Transverse colon (tissue), 4 donors: ENCODE measurements around the gene RNU1-4. TPM values are rescaled to one million over a fixed set of nuclear protein-coding genes. Genes with fewer than 3 reads are reported as not detected.
A peak's percentile ranks its signal among the peaks of the same experiment; 100 is the strongest.
"Not testable (repeated sequence)": the region's sequence is repeated elsewhere in the genome, so short reads cannot be mapped to it uniquely, and the experiment has no call there.

Source experiments
- DNase-seq: peaks from one replicate; pipeline ENCODE4 v3.0.0-alpha.2; 2019
- H3K27ac ChIP-seq, 4 donors: fragments of 200-600 bp; sonication (generic); 2 replicates each; pipeline ENCODE4 v1.5.1; 2016 to 2018; ENCODE audit warnings: inconsistent platforms in 4 of 4
- H3K27me3 ChIP-seq: fragments of 200-600 bp; sonication (generic); 2 replicates; pipeline ENCODE4 v1.5.1; 2017; ENCODE audit warnings: inconsistent platforms
- H3K36me3 ChIP-seq, 4 donors: fragments of 200-600 bp; sonication (generic); 2 replicates each; pipeline ENCODE4 v1.5.1; 2017 to 2019; ENCODE audit warnings: inconsistent platforms in 4 of 4
- H3K4me1 ChIP-seq, 4 donors: fragments of 200-600 bp; sonication (generic); 2 replicates each; pipeline ENCODE4 v1.5.1; 2017 to 2020; ENCODE audit warnings: inconsistent platforms in 4 of 4
- H3K4me3 ChIP-seq, 4 donors: fragments of 200-600 bp; sonication (generic); 1 replicate in 1 of 4; 2 replicates in 3 of 4; pipeline versions ENCODE4 v1.5.1 to v1.6.1; 2017 to 2019; ENCODE audit warnings: inconsistent platforms in 4 of 4
- H3K9me3 ChIP-seq, 2 donors: fragments of 200-600 bp; sonication (generic); 2 replicates each; pipeline ENCODE4 v1.5.1; 2017 to 2019; ENCODE audit warnings: inconsistent platforms in 2 of 2
- CTCF ChIP-seq, 5 experiments: fragments of 200-600 bp in 3 of 5; fragments of 450-650 bp in 2 of 5; sonication (generic) in 3 of 5; IDR thresholded peaks; 1 replicate in 2 of 5; 2 replicates in 3 of 5; pipeline ENCODE4 v1.5.1; 2016 to 2017; ENCODE audit warnings: antibody characterized with exemption in 5 of 5, inconsistent platforms in 3 of 5, mild to moderate bottlenecking in 2 of 5, moderate library complexity in 1 of 5
- EP300 ChIP-seq: sonication (generic); formaldehyde crosslinking; IDR thresholded peaks from one replicate; pipeline ENCODE4 v1.6.1; 2017; ENCODE audit warnings: antibody characterized with exemption, low read depth
- POLR2A ChIP-seq: fragments of 450-650 bp; IDR thresholded peaks from one replicate; pipeline ENCODE4 v1.6.1; 2016; ENCODE audit warnings: antibody characterized with exemption, mild to moderate bottlenecking, moderate library complexity
- POLR2AphosphoS5 ChIP-seq, 3 donors: sonication (generic); formaldehyde crosslinking; IDR thresholded peaks; one replicate each; pipeline ENCODE4 v1.6.1; 2016; ENCODE audit warnings: antibody characterized with exemption in 3 of 3
- WGBS, 2 donors: methylation state at CpG; one replicate each; pipeline ENCODE4 v1.1.5; 2018; ENCODE audit warnings: low coverage in 1 of 2; 5-methylcytosine and 5-hydroxymethylcytosine counted together
- in situ Hi-C, 4 donors: fragments of 200-750 bp; cut with MboI; loops; one replicate each; pipeline versions ENCODE4 v1.15.0 to v1.15.1; 2017; ENCODE audit warnings: low sequenced_read_pairs in 3 of 4, low pct_ligation_motif_present in 1 of 4, low pct_unique_long_range_greater_than_20kb in 1 of 4
- intact Hi-C: fragments of 100-400 bp; cut with DNase I; formaldehyde crosslinking; loops from one replicate; pipeline ENCODE4 v1.15.1; 2023; ENCODE audit warnings: low total_unique reads
- total RNA-seq, 4 donors: library from RNA; depleted of rRNA; stranded (reverse); fragments of >200 nt; gene quantifications; one replicate each; pipeline ENCODE4 v1.1.0, GENCODE V29; 2016

Gene RNU1-4
- total RNA-seq, 4 donors from 2014 or later: under 0.01 TPM; not detected in 1

- peaks cover 25% of the 10 kb centered on the region for H3K27me3 ChIP-seq
- no peak for TF ChIP-seq POLR2AphosphoS5 (IDR thresholded peaks at IDR 0.05)
- no peak for TF ChIP-seq CTCF (IDR thresholded peaks at IDR 0.05)
- TF ChIP-seq EP300: no peak
- no peak for TF ChIP-seq POLR2A
- in situ Hi-C loops: loop anchor here in 1 of 4 donors (10.0 kb wide), 3 partner anchors 90 to 200 kb away; partner anchors contain the start of gene CROCC
- WGBS, 2 donors: 85 to 87% methylated on average over 34 to 45 of the region's 45 CpGs
- intact Hi-C loops: no loop called here
- no peaks in the 10 kb centered on the region for H3K9me3 ChIP-seq
- peak; percentile 13 for DNase-seq
- H3K4me1 ChIP-seq: no peaks in the 10 kb centered on the region
- no peaks in the 10 kb centered on the region for H3K36me3 ChIP-seq
- peak overlapping the region in 2 of 4 donors; percentile 7 to 42 for H3K27ac ChIP-seq
- no peak overlapping the region for H3K4me3 ChIP-seq
These were observed 15.4 kb upstream of the RNU1-4 start for GRCh38 chr1:16724718-16725438.

GRCh38 chr1:16725439-16726245 is 14.7 kb upstream of the RNU1-4 start:
- H3K4me1 ChIP-seq: not testable (repeated sequence)
- in situ Hi-C loops: loop anchor here in 1 of 4 donors (10.0 kb wide), 3 partner anchors 91 to 199 kb away; partner anchors contain the start of gene CROCC

GRCh38 chr1:16727190-16728111 is 12.9 kb upstream of the RNU1-4 start:
- no peak for TF ChIP-seq CTCF (IDR thresholded peaks at IDR 0.05)
- DNase-seq: peak; percentile 14
- in situ Hi-C loops (loop anchor here in 1 of 4 donors (10.0 kb wide), 3 partner anchors 93 to 197 kb away; partner anchors contain the start of gene CROCC), intact Hi-C loops (no loop called here)
- no peaks in the 10 kb centered on the region for H3K9me3 ChIP-seq
- no peaks in the 10 kb centered on the region for H3K4me1 ChIP-seq
- H3K4me3 ChIP-seq: no peak overlapping the region
- H3K27me3 ChIP-seq: peaks cover 25% of the 10 kb centered on the region
- 82 to 85% methylated on average over 42 of the region's 42 CpGs for WGBS, 2 donors
- no peaks in the 10 kb centered on the region for H3K36me3 ChIP-seq
- no peak overlapping the region for H3K27ac ChIP-seq

More at GRCh38 chr1:16725439-16726245, 14.7 kb upstream of the RNU1-4 start:
- H3K36me3 ChIP-seq, H3K4me3 ChIP-seq, intact Hi-C loops, H3K9me3 ChIP-seq: not testable (repeated sequence)
- DNase-seq: peak; percentile 7
- TF ChIP-seq POLR2AphosphoS5 (IDR thresholded peaks at IDR 0.05): peak in 1 of 3 donors; percentile 26
- Histone ChIP-seq H3K27me3 (peaks cover 25% of the 10 kb centered on the region), H3K27ac (peak overlapping the region in 2 of 4 donors; percentile 7 to 42)
- WGBS, 2 donors: 75 to 77% methylated on average over 10 of the region's 10 CpGs

GRCh38 chr1:16728243-16728949 is 11.9 kb upstream of the RNU1-4 start:
- H3K4me3 ChIP-seq, H3K4me1 ChIP-seq, H3K9me3 ChIP-seq, H3K36me3 ChIP-seq, intact Hi-C loops, H3K27ac ChIP-seq: not testable (repeated sequence)
- H3K27me3 ChIP-seq: peaks cover 25% of the 10 kb centered on the region
- WGBS, 2 donors: 64 to 79% methylated on average over 18 to 20 of the region's 24 CpGs
- peak; percentile 6 for DNase-seq
- in situ Hi-C loops: loop anchor here in 1 of 4 donors (10.0 kb wide), 3 partner anchors 94 to 196 kb away; partner anchors contain the start of gene CROCC

- intact Hi-C loops, H3K4me3 ChIP-seq, in situ Hi-C loops, H3K9me3 ChIP-seq, DNase-seq, H3K27me3 ChIP-seq, H3K4me1 ChIP-seq, H3K36me3 ChIP-seq: not testable (repeated sequence)
- H3K27ac ChIP-seq: peak overlapping the region in 1 of 4 donors; percentile 4
- 46% methylated on average over 3 of the region's 5 CpGs; no CpG with 5 or more reads in 1 of the 2 donors for WGBS, 2 donors
These were observed 7.9 kb upstream of the RNU1-4 start for GRCh38 chr1:16732254-16732896.

GRCh38 chr1:16741230-16741629 is 914 bp downstream of the RNU1-4 start:
- DNase-seq, H3K4me1 ChIP-seq, H3K36me3 ChIP-seq, H3K27me3 ChIP-seq, H3K27ac ChIP-seq, intact Hi-C loops, H3K9me3 ChIP-seq, in situ Hi-C loops, H3K4me3 ChIP-seq: not testable (repeated sequence)
- WGBS, 2 donors: no CpG with 5 or more reads among the region's 11 CpGs

GRCh38 chr1:16747660-16748059 is 7.3 kb downstream of the RNU1-4 start:
- H3K4me1 ChIP-seq, H3K9me3 ChIP-seq, H3K4me3 ChIP-seq, DNase-seq, H3K36me3 ChIP-seq, in situ Hi-C loops, H3K27ac ChIP-seq, H3K27me3 ChIP-seq, intact Hi-C loops: not testable (repeated sequence)
- WGBS, 2 donors: 77% methylated on average over 5 of the region's 5 CpGs; no CpG with 5 or more reads in 1 of the 2 donors
